ENCODE data around the gene PCBP3.
"Not testable (repeated sequence)": the region's sequence is repeated elsewhere in the genome, so short reads cannot be mapped to it uniquely, and the experiment has no call there.

PCBP3 gene

DNA sequence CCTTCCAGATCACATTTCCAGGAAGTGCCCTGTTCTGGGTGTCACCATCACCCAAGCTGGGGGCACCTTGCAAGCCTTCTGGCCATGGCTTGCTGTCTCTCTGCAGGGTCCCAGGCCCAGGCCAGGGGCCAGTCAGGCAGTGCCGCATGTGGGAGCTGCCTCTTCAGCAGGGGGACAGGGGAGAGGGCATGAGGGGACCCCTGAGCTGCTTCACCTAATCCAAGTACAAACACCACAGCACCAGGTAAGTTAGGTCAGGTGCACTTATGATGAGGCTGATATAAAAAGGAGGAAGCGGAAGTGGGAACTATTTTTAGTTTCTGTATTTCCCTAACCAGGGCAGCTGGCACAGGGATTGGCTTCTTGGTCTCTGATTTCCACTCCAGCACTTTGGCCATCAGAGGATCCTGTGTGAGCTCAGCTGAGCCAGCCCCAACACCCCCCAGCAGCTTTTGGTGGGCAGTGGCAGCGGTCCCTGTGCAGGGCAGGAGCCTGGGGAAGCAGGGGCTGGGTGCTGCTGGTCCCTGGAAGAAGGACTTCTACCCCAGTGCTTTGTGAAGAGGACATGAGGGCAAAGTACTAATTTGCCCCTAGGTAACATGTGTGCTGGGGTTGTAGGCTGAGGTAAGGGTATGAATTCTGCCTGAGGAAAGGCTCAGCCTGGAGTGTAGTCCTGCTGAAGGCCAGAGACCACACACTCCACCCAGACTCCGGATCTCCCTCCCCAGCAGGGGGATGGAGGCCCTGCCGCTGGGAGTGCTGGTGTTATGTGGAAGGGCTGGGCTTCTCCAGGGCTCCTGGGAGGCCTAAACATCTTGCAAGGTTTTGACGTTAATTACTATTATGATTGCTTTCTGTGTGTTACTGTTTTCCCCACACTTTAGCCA lies 3.3 kb upstream of the PCBP3 start:
- Histone ChIP-seq H3K9ac (ENCODE audit: low read depth, low read length) (no peak overlapping the region), H3K27me3 (ENCODE audit: control insufficient read depth, insufficient read depth, low read length) (peaks cover 21% of the 10 kb centered on the region), H3K9me3 (ENCODE audit: control insufficient read depth, insufficient read depth, low read length) (no peaks in the 10 kb centered on the region), H3K36me3 (ENCODE audit: control insufficient read depth, insufficient read depth, low read length) (no peaks in the 10 kb centered on the region), H3K4me3 (ENCODE audit: low read depth, low read length) (no peak overlapping the region), H3K4me1 (ENCODE audit: control insufficient read depth, insufficient read depth, low read length) (no peaks in the 10 kb centered on the region)

DNA sequence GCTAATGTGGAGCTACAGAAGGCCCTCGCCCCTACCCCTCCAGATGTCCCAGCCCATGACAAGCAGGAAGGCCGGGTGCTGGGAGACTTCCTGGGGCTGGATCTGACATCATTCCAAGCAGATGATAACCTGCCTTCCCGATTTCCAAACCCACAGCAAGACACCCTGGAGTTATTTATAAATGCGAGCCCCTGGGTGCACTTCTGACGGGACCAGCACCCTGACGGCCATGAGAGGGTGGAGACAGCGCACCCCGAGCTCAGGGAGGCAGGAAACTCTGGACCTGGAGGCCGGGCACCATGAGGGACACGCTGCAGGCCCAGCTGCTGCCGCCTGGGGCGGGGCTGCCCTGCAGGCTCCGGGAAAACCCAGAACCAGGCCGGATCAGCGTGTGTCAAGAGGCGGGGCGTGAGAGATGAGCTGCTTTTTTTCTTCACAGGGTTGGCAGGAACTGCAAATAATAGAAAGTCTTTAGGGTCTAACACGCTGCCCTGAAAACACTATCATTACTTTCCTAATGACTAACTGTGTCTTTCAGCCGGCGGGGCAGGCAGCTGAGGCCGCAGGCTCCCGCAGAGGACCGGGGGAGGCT lies 2.5 kb upstream of the PCBP3 start:
- H3K4me3 ChIP-seq (ENCODE audit: low read depth, low read length) = no peak overlapping the region
- H3K27me3 ChIP-seq (ENCODE audit: control insufficient read depth, insufficient read depth, low read length) = peaks cover 25% of the 10 kb centered on the region

DNA sequence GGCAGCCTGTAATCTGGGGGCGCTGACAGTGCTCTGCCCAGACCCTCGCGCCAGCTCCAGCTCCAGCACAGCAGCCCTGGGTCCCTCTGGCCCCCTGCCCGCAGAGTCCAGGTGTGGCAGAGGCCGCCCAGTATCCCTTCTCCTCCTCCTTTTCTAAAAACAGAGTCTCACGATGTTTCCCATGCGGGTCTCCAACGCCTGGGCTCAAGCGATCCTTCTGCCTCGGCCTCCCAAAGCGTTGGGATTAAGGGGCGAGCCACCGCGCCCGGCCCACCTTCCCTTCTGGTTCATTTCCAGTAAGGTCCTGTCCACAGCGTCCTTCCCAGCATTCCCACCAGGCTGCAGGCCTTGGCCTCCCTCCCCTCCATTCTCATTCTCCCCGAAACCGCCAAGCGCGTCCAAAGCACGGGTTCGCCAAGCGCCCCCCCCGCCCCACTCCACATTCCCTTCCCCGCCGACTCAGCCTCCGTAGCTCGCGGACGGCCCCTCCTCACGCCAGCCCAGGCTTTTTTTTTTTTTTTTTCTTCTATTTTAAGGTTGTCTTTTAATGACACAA lies 2.0 kb upstream of the PCBP3 start:
- H3K4me3 ChIP-seq (ENCODE audit: low read depth, low read length) = peak overlapping the region; percentile 13
- no peaks in the 10 kb centered on the region for H3K4me1 ChIP-seq (ENCODE audit: control insufficient read depth, insufficient read depth, low read length)
- H3K27me3 ChIP-seq (ENCODE audit: control insufficient read depth, insufficient read depth, low read length) = peaks cover 25% of the 10 kb centered on the region
- no peaks in the 10 kb centered on the region for H3K36me3 ChIP-seq (ENCODE audit: control insufficient read depth, insufficient read depth, low read length)
- H3K9ac ChIP-seq (ENCODE audit: low read depth, low read length) = no peak overlapping the region
- no peaks in the 10 kb centered on the region for H3K9me3 ChIP-seq (ENCODE audit: control insufficient read depth, insufficient read depth, low read length)

More for the DNA sequence above, 2.5 kb upstream of the PCBP3 start:
- H3K9me3 ChIP-seq (ENCODE audit: control insufficient read depth, insufficient read depth, low read length) = no peaks in the 10 kb centered on the region
- no peaks in the 10 kb centered on the region for H3K36me3 ChIP-seq (ENCODE audit: control insufficient read depth, insufficient read depth, low read length)
- no peak overlapping the region for H3K9ac ChIP-seq (ENCODE audit: low read depth, low read length)
- no peaks in the 10 kb centered on the region for H3K4me1 ChIP-seq (ENCODE audit: control insufficient read depth, insufficient read depth, low read length)

DNA sequence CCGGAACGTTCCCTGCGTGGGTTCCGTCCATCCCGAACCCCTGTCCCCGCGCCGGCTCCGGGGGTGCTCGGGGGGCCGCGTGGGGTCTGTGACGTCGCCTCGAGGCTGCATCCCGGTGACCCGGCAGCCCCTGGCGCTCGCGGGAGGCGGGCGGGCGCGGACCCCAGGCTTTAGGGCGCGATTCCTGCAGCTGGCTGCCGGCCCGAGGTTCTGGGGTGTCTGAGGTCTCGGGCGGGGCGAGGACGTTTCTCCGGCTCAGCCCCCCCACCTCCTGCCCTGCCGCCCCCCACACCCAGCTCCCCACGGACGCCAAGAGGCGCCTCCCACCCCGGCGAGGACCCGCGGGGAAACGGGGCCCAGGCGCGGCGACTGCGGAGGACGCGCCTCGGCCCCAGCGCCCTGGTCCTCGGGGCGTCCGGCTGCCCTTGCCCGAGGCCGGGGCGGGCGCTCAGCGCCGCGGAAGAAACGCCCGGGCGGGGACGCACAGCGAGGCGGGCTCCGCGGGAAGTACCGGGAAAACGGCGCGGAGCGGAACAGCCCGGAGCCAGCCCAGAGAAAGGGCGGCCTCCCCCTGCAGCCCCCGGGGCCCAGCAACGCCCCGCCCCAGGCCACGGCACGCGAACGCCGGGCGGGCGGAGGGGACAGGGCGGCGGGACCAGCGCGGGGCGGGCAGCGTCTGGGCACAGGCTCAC lies 1.3 kb upstream of the PCBP3 start:
- no peak overlapping the region for H3K9ac ChIP-seq (ENCODE audit: low read depth, low read length)
- H3K36me3 ChIP-seq (ENCODE audit: control insufficient read depth, insufficient read depth, low read length) = no peaks in the 10 kb centered on the region
- peaks cover 25% of the 10 kb centered on the region for H3K27me3 ChIP-seq (ENCODE audit: control insufficient read depth, insufficient read depth, low read length)
- no peaks in the 10 kb centered on the region for H3K4me1 ChIP-seq (ENCODE audit: control insufficient read depth, insufficient read depth, low read length)
- no peaks in the 10 kb centered on the region for H3K9me3 ChIP-seq (ENCODE audit: control insufficient read depth, insufficient read depth, low read length)
- peak overlapping the region; percentile 22 for H3K4me3 ChIP-seq (ENCODE audit: low read depth, low read length)

DNA sequence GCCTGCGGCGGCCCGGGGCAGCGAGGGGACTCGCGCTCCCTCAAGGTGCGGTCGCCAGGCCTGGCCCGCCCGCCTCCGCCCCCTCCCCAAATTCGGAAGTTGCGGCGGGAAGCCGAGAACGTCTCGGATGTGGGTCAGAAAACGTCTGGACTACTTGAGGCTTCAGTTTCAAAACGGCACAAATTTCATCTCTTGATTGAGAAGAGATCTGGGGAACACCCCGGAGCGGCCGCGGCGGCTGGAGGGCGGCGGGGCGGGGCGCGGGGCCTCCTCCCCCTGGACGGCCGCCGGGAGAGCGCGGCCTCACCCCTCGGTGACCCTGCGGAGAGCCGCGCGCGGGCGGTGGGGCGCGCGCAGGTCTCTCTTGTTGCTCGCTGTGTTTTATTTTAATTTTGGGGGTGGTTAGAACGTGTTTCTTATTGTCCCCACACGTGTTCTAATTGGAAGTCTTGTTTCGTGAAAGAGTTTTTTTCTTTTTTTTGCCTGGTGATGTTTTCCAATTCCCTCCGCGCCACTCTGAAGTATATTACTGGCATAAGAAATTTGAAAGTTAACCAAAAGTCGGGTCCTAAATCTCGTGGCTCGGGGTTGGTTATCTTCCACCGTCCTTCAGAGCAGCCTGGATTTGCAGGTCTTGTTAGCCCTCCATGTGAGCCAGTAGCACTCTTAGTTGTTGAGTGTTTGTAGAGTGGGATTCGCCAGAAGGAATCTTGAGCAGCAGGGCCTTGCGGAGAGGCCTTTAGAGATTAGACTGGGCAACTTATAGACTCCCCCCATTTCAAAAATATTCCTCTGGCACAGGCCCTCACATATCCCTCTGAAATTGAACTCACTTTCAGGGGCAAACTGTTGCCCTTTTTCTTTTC lies 749 bp downstream of the PCBP3 start:
- Histone ChIP-seq H3K36me3 (ENCODE audit: control insufficient read depth, insufficient read depth, low read length) (no peaks in the 10 kb centered on the region), H3K9me3 (ENCODE audit: control insufficient read depth, insufficient read depth, low read length) (no peaks in the 10 kb centered on the region), H3K9ac (ENCODE audit: low read depth, low read length) (no peak overlapping the region), H3K4me3 (ENCODE audit: low read depth, low read length) (peak overlapping the region; percentile 53), H3K4me1 (ENCODE audit: control insufficient read depth, insufficient read depth, low read length) (no peaks in the 10 kb centered on the region), H3K27me3 (ENCODE audit: control insufficient read depth, insufficient read depth, low read length) (peaks cover 25% of the 10 kb centered on the region)

- Histone ChIP-seq H3K36me3 (ENCODE audit: control insufficient read depth, insufficient read depth, low read length) (no peaks in the 10 kb centered on the region), H3K9me3 (ENCODE audit: control insufficient read depth, insufficient read depth, low read length) (no peaks in the 10 kb centered on the region), H3K27me3 (ENCODE audit: control insufficient read depth, insufficient read depth, low read length) (no peaks in the 10 kb centered on the region), H3K4me1 (ENCODE audit: control insufficient read depth, insufficient read depth, low read length) (no peaks in the 10 kb centered on the region), H3K4me3 (ENCODE audit: low read depth, low read length) (no peak overlapping the region), H3K9ac (ENCODE audit: low read depth, low read length) (no peak overlapping the region)
Measured at GRCh38 chr21:45651921-45652320, 8.4 kb downstream of the PCBP3 start.

DNA sequence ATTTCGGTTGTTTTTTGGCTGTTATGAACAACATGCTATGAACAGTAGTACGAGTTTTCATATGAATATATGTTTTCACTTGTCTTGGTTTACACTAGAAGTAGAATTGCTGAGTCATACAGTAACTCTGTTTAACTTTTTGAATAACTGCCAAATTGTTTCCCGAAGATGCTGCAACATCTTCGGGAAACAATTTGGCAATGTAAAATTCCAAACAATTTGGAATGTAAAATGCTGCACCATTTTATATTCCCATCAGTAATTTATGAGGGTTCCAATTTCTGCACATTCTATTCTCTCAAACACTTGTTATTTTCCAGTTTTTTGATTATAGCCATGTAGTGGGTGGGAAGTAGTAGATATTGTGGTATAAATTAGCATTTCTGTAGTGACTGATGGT lies 11.6 kb downstream of the PCBP3 start:
- Histone ChIP-seq H3K27me3 (ENCODE audit: control insufficient read depth, insufficient read depth, low read length) (no peaks in the 10 kb centered on the region), H3K36me3 (ENCODE audit: control insufficient read depth, insufficient read depth, low read length) (no peaks in the 10 kb centered on the region), H3K4me1 (ENCODE audit: control insufficient read depth, insufficient read depth, low read length) (no peaks in the 10 kb centered on the region), H3K9ac (ENCODE audit: low read depth, low read length) (no peak overlapping the region), H3K4me3 (ENCODE audit: low read depth, low read length) (no peak overlapping the region), H3K9me3 (ENCODE audit: control insufficient read depth, insufficient read depth, low read length) (no peaks in the 10 kb centered on the region)

DNA sequence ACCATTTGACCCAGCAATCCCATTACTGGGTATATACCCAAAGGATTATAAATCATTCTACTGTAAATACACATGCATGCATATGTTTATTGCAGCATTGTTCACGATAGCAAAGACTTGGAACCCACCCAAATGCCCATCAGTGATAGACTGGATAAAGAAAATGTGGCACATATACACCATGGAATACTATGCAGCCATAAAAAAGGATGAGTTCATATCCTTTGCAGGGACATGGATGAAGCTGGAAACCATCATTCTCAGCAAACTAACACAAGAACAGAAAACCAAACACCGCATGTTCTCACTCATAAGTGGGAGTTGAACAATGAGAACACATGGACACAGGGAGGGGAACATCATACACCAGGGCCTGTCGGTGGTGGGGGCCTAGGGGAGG lies 12.6 kb downstream of the PCBP3 start:
- H3K4me3 ChIP-seq (ENCODE audit: low read depth, low read length); H3K36me3 ChIP-seq (ENCODE audit: control insufficient read depth, insufficient read depth, low read length); H3K9me3 ChIP-seq (ENCODE audit: control insufficient read depth, insufficient read depth, low read length); H3K4me1 ChIP-seq (ENCODE audit: control insufficient read depth, insufficient read depth, low read length); H3K9ac ChIP-seq (ENCODE audit: low read depth, low read length); H3K27me3 ChIP-seq (ENCODE audit: control insufficient read depth, insufficient read depth, low read length): not testable (repeated sequence)

GRCh38 chr21:45661913-45662622 lies 18.5 kb downstream of the PCBP3 start:
- not testable (repeated sequence) for H3K36me3 ChIP-seq (ENCODE audit: control insufficient read depth, insufficient read depth, low read length); H3K27me3 ChIP-seq (ENCODE audit: control insufficient read depth, insufficient read depth, low read length); H3K9me3 ChIP-seq (ENCODE audit: control insufficient read depth, insufficient read depth, low read length); H3K9ac ChIP-seq (ENCODE audit: low read depth, low read length); H3K4me1 ChIP-seq (ENCODE audit: control insufficient read depth, insufficient read depth, low read length); H3K4me3 ChIP-seq (ENCODE audit: low read depth, low read length)

DNA sequence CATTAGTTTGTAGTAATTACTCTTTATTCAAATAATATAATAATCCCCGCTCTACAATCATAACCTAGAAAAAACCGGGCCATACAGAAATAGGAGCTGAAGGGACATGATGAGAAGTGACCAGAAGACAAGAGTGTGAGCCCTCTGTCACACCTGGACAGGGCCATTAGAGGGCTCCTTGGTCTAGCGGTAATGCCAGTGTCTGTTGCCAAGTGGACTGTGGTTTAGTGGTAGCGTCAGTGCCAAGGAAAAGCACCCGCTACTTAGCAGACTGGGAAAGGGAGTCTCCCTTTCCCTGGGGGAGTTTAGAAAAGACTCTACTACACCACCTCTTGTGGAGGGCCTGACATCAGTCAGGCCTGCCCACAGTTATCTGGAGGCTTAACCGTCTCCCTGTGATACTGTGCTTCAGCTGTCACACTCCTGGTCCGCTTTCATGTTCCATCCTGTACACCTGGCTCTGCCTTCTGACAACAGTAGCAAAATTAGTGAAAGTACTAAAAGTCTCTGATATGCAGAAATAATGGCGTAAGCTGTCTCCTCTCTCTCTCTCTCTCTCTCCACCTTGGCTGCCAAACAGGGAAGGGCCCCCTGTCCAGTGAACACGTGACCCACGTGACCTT lies 19.2 kb downstream of the PCBP3 start:
- not testable (repeated sequence) for H3K9me3 ChIP-seq (ENCODE audit: control insufficient read depth, insufficient read depth, low read length); H3K4me3 ChIP-seq (ENCODE audit: low read depth, low read length); H3K36me3 ChIP-seq (ENCODE audit: control insufficient read depth, insufficient read depth, low read length); H3K27me3 ChIP-seq (ENCODE audit: control insufficient read depth, insufficient read depth, low read length); H3K9ac ChIP-seq (ENCODE audit: low read depth, low read length); H3K4me1 ChIP-seq (ENCODE audit: control insufficient read depth, insufficient read depth, low read length)

All from iPS-15b (cell line).